Measurements from ENCODE around the gene DMRTC1.
"Not testable (repeated sequence)": the region's sequence is repeated elsewhere in the genome, so short reads cannot be mapped to it uniquely, and the experiment has no call there.

DMRTC1 gene, protein sequence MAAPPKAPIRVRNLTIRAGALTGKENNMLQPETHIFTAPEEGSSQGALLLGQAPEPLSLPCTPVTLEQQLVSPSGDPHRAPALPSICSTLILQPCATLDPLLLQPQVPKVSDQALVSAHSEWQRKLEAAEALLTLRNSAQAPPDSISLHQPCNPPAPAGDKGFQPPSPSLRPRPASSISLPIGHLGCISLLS

DNA sequence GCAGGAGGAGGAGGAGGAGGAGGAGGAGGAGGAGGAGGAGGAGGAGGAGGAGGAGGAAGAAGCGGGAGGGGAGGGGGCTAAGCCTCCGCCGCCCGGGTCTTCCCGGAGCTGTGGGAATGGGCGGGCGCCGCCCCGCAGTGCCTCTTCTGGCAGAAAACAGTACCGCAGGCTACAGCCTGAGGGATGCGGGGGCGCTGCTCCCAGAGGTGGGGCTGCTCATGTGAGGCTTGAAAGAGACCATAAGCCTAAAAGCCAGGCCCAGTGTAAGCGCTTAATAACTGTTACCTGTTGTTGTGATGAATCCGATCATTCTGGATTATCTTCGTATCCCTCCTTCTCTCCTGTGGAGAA lies at the start of gene DMRTC1:
DMRTC1 (minus strand) TSS at position 19 of the 351 bp plus-strand sequence. CDS start 68,143 bp downstream, outside the sequence.
- H3K27ac ChIP-seq, H3K4me3 ChIP-seq: not testable (repeated sequence)

DNA sequence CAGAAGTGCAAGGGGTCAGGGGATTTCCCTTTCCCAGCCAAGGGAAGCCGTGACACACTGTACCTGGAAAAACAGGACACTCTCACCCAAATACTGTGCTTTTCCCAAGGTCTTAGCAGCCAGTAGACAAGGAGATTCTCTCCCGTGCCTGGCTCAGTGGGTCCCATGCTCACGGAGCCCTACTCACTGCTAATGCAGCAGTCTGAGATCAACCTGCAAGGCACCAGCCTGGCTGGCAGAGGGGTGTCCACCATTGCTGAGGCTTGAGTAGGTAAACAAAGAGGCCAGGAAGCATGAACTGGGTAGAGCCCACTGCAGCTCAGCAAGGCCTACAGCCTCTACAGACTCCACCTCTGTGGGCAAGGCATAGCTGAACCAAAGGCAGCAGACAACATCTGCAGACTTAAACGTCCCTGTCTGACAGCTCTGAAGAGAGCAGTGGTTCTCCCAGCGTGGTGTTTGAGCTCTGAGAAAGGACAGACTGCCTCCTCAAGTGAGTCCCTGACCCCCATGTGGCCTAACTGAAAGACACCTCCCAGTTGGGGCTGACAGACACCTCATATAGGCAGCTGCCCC lies 37.3 kb upstream of the DMRTC1 start:
- H3K4me3 ChIP-seq = not testable (repeated sequence)

DNA sequence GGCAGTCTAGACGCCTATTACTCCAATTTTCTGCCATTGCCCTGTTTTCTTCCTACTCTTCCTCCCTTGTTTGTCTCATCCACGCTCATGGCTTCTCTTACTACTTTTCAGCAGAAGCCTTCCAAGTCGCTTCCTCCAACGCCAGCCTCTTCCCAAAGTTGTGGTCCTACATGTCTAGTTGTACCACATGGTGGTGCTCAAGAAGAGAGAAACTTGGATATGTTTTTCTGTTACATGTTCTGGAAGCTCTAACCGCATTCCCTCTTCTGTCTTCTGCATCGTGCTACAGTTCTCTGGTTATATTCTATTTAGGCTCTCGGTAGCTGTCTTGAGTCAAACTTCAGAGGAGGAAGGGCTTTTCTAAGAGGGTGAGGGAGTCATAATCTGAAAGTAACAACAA lies 31.2 kb upstream of the DMRTC1 start:
- H3K4me3 ChIP-seq, H3K27ac ChIP-seq: not testable (repeated sequence)

More for the DNA sequence above, 37.3 kb upstream of the DMRTC1 start:
- H3K27ac ChIP-seq = not testable (repeated sequence)

DNA sequence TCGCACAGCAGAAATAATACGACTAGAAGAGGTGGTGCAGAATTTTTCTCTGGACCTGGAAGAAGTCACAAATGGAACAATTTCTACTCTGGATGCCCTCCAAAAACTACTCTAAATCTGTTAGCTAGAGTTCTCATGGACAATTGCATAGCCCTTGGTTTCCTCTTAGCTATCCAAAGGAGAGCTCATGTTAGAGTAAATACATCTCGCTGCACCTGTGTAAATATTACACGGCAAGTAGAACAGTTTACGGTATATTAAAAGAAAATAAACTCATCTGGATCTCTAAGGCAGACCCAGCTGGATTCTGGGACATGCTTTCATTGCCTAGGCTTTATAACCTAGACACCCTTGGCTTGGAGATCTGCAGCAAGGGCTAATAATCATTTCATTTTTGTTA lies 28.2 kb upstream of the DMRTC1 start:
- not testable (repeated sequence) for H3K4me3 ChIP-seq, H3K27ac ChIP-seq

DNA sequence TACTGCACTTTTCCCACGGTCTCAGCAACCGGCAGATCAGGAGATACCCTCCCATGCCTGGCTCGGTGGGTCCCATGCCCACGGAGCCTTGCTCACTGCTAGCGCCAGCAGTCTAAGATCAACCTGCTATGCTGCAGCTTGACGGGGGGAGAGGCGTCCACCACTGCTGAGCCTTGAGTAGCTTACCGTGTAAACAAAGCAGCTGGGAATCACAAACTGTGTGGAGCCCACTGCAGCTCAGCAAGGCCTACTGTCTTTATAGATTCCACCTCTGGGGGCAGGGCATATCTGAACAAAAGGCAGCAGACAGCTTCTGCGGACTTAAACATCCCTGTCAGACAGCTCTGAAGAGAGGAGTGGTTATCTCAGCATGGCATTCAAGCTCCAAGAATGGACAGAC lies 16.3 kb upstream of the DMRTC1 start:
- not testable (repeated sequence) for H3K27ac ChIP-seq, H3K4me3 ChIP-seq

DNA sequence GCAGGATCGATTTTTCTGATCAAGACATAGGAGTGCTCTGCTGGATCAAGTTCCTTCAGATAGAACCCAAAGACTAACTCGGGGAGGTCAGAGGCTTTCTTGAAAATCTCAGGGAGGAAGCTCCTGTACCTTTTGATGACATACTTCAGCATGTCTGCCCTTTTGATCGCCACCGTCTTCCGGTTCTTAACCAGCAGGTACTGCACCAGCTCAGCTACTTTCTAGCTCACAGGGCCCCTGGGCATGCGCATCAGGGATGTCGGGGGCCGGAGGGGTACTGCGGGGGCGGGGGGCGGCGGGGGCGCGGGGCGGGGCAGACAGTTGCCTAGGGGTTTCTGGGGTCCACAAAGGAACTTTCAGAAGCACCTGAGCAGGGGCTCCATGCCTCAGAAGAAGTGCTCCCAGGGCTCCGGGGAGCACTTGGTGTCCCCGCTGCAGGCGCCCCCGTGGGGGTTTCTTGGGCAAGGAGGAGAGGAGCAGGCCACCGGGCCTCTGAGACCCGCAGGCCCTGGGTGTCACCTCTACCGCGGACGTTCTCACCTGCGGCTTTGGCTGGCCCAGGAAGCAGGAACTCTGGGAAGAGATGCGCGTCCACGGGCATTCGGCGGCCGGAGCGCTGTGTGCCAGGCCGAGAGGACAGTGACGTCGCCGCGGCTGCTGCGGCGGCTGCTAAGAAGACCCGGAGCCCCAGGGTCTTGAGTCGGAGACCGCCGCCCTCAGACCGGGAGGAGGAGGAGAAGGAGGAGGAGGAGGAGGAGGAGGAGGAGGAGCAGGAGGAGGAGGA lies 410 bp downstream of the DMRTC1 start:
- H3K4me3 ChIP-seq, H3K27ac ChIP-seq: not testable (repeated sequence)

DNA sequence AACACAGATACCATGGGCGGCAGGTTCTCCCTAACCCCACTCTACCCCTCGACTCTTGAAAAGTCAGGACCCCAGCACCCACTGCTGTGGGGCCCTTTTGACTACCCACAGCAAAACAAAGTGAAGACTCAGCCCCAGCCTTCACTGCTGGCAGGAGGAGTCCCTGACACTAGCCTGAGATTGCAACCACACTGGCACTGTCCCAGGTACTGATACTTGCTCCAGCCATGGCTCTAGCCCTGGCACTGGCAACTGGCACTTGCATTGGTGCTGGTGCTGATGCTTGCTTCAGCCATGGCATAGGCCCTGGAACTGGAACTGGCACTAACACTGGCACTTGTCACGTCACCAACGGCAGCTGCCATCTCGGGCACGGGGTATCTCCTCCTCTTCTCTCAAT lies 1.4 kb downstream of the DMRTC1 start:
- H3K27ac ChIP-seq, H3K4me3 ChIP-seq: not testable (repeated sequence)

DNA sequence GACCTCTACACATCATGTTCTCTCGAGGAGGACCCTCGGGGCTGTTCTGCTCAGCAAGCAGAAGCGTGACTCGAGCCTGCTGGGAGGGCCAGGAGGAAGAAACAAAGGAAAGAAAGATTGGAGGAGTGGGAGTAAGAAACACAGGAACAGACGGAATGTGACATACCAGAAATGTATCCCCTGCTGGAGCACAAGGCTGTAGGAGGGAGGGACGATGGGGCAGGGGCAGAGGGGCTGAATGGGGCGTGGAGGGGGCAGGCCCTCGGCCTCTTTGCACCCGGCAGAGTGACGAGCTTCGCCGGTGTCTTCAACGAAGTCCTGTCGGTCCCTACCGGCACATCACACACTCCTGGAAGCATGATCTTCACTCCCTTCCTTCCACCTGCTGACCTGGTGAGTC lies 5.7 kb downstream of the DMRTC1 start, which contains the start of gene FAM236A:
FAM236A (plus strand) TSS at position 301 of the 400 bp plus-strand sequence; CDS start at position 358, 57 bp downstream.
- H3K4me3 ChIP-seq, H3K27ac ChIP-seq: not testable (repeated sequence)

DNA sequence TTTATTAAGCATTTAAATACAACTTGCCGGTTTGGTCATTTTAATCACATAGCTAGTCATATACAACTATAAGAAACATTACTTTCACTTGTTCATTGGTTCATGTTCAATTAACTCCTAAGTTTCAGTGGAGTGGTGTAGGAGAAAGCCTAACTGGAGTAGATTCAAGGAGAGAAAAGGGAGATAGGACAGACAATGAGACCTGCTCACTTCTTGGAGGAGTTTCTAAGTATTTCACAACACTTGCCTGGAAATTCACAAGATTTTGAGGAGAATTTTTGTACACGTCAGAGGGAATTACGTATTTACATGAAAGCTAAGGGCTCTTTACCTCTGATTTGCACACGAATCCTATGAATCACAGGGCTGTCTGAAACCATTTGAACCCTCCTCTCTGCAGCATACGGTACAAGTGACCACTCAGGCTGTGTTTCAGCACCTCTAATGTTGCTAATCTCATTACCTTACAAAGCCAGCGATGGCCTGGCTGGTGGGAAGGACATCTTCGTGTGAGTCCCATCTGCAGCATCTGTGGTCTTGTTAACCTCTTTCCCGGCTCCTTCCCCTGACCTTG lies 6.7 kb downstream of the DMRTC1 start:
- not testable (repeated sequence) for H3K4me3 ChIP-seq

DNA sequence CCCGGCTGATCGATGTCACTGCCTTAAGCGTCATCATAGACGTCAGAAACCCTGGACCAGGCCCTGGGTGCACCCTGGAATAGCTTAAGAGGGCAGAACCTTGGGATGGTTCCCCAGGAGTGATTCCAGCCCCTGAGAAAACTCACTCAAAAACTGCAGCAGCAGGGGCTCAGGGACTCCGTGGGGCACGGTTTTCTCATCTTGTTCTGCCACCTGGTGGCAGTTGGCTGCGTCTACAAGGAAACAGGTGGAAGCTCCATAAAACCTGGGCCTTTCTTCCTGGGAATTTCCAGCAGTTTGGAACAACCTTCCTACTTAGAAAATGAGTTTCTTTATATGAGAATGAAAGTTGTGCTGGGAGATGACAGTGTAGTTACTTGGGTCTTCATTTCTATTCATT lies 7.2 kb downstream of the DMRTC1 start:
- not testable (repeated sequence) for H3K4me3 ChIP-seq, H3K27ac ChIP-seq

More for the DNA sequence above, 6.7 kb downstream of the DMRTC1 start:
- H3K27ac ChIP-seq = not testable (repeated sequence)

DNA sequence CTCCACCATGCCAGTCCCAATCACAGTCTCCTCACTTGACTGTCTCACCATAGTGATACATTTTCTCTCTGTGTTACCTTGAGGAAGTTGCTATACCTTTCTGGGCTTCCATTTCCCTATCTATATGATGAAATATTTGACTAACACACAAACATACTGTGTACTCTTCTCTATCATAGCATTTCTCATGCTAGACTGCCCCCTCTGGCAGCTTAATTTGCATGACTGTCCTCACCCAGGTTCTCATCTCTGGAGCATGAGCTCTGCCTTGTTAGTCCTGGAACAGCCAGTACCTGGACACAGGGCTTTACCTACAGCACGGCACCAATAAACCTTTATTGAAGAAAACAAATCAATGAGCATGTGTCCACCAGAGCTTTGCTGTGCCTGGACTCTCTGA lies 11.4 kb downstream of the DMRTC1 start:
- not testable (repeated sequence) for H3K27ac ChIP-seq, H3K4me3 ChIP-seq

DNA sequence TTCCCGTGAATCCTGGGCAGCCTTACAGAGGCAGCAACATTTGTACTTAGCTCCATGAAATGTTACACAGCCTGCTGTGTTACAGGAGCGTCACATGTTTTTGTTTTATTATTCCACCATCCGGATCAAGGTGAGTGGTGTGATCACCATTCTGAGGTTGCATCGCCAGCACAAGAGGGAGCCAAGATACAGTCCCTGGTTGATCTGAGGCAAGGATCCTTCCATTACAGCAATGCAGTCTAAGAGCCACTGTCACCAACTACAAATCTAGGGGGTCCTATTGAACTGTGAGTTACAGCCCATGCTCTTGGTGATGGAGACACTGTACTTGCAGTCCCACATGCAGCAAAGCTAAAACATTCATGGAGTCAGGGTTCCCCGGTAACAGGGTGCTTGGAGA lies 27.5 kb downstream of the DMRTC1 start:
- H3K27ac ChIP-seq, H3K4me3 ChIP-seq: not testable (repeated sequence)

DNA sequence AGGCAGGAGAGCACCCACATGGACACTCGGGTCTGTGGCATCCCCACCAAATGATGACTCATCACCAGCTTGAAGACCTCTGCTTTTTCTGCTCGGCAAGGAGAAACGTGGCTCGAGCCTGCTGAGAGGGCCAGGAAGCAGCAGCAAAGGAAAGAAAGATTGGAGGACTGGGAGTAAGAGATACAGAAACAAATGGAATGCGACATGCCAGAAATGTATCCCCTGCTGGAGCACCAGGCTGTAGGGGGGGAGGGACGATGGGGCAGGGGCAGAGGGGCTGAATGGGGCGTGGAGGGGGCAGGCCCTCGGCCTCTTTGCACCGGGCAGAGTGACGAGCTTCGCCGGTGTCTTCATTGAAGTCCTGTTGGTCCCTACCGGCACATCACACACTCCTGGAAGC lies 31.3 kb downstream of the DMRTC1 start, which contains the start of gene FAM236C:
FAM236C (plus strand) TSS at position 301 of the 400 bp plus-strand sequence. CDS start 100 bp downstream, outside the sequence.
- not testable (repeated sequence) for H3K4me3 ChIP-seq, H3K27ac ChIP-seq

DNA sequence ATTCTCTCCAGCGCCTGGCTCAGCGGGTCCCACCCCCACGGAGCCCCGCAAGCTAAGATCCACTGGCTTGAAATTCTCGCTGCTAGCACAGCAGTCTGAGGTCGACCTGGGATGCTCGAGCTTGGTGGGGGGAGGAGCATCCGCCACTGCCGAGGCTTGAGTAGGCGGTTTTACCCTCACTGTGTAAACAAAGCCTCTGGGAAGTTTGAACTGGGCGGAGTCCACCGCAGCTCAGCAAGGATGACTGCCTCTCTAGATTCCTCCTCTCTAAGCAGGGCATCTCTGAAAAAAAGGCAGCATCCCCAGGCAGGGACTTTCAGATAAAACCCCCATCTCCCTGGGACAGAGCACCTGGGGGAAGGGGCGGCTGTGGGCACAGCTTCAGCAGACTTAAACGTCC lies 53.9 kb downstream of the DMRTC1 start:
- H3K27ac ChIP-seq, H3K4me3 ChIP-seq: not testable (repeated sequence)

DNA sequence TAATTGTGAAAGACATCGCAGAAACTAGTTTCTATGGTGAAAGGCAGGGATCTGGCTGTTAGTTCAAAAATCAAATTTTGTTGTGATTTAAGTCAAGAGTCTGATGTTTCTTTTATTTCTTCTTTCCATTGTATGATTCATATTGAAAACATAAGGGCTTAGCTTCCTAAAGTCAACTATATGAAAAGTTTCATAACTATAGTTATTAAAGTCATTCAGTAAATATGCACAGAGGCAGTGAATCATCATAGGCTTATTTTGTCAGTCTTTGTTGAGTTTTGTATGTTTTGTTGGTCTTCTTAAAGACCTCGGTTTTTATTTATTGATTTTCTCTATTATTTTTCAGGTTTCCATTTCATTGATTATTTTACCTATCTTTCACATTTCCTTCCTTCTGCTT lies 60.7 kb downstream of the DMRTC1 start:
- not testable (repeated sequence) for H3K27ac ChIP-seq, H3K4me3 ChIP-seq

DNA sequence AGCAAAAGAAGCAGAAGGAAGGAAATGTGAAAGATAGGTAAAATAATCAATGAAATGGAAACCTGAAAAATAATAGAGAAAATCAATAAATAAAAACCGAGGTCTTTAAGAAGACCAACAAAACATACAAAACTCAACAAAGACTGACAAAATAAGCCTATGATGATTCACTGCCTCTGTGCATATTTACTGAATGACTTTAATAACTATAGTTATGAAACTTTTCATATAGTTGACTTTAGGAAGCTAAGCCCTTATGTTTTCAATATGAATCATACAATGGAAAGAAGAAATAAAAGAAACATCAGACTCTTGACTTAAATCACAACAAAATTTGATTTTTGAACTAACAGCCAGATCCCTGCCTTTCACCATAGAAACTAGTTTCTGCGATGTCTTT lies 106.1 kb downstream of the DMRTC1 start:
- H3K4me3 ChIP-seq, H3K27ac ChIP-seq: not testable (repeated sequence)

DNA sequence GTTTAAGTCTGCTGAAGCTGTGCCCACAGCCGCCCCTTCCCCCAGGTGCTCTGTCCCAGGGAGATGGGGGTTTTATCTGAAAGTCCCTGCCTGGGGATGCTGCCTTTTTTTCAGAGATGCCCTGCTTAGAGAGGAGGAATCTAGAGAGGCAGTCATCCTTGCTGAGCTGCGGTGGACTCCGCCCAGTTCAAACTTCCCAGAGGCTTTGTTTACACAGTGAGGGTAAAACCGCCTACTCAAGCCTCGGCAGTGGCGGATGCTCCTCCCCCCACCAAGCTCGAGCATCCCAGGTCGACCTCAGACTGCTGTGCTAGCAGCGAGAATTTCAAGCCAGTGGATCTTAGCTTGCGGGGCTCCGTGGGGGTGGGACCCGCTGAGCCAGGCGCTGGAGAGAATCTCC lies 112.9 kb downstream of the DMRTC1 start:
- H3K27ac ChIP-seq, H3K4me3 ChIP-seq: not testable (repeated sequence)
